RWPE2 (cell line): Measurements from ENCODE around the gene ZMYND15.

Experiments used
- ATAC-seq: fragments of 200-7000 bp; cut with Tn5 transposase; 3 replicates; pipeline ENCODE4 v1.9.1; 2021; ENCODE audit warnings: low read depth
- DNase-seq: peaks from one replicate; pipeline ENCODE4 v3.0.0-alpha.2; 2020; ENCODE audit warnings: low spot score
- H3K27ac ChIP-seq: fragments of 450-650 bp; 2 replicates; pipeline ENCODE4 v1.5.1; 2017; ENCODE audit warnings: mild to moderate bottlenecking; ENCODE audit not compliant: poor library complexity, severe bottlenecking
- H3K27me3 ChIP-seq: fragments of 250-450 bp; sonication (Bioruptor Pico); 2 replicates; pipeline ENCODE4 v1.5.1; 2021; ENCODE audit warnings: mild to moderate bottlenecking, moderate library complexity; ENCODE audit not compliant: insufficient read depth, poor library complexity, severe bottlenecking
- H3K36me3 ChIP-seq: fragments of 250-450 bp; sonication (Bioruptor Pico); 2 replicates; pipeline ENCODE4 v1.5.1; 2020; ENCODE audit warnings: low read depth, mild to moderate bottlenecking, moderate library complexity
- H3K4me1 ChIP-seq: fragments of 250-450 bp; sonication (Bioruptor Pico); 2 replicates; pipeline ENCODE4 v1.5.1; 2021; ENCODE audit warnings: mild to moderate bottlenecking, moderate library complexity; ENCODE audit not compliant: insufficient read depth, poor library complexity, severe bottlenecking
- H3K4me3 ChIP-seq: fragments of 250-450 bp; sonication (Bioruptor Pico); 2 replicates; pipeline ENCODE4 v1.5.1; 2021; ENCODE audit warnings: mild to moderate bottlenecking, moderate library complexity; ENCODE audit not compliant: severe bottlenecking
- H3K9me3 ChIP-seq: fragments of 250-450 bp; sonication (Bioruptor Pico); 2 replicates; pipeline ENCODE4 v1.5.1; 2021; ENCODE audit warnings: mild to moderate bottlenecking, moderate library complexity; ENCODE audit not compliant: severe bottlenecking
- TF ChIP-seq, protein P1 (sequence below): fragments of 450-650 bp; IDR thresholded peaks from one replicate; pipeline ENCODE4 v1.5.1; 2017; ENCODE audit warnings: mild to moderate bottlenecking, moderate library complexity; ENCODE audit not compliant: poor library complexity, severe bottlenecking

ZMYND15 gene

DNA sequence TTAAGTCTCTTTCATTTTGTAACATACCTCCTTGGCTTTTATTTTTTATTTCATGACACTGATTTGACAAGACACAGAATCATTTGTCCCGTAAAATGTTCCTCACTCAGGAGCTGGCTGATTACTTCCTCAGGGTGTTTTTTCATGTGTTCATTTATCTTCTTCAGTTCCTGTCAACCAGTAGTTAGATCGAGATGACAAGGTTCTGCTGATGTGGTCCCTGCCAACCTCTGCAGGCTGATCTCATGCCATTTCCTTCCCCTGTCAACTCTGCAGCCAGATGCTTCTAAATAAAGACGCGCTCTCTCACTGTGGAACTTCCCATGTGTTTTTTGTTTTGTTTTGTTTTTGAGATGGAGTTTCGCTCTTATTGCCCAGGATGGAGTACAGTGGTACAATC lies 8.2 kb downstream of the ZMYND15 start:
- DNase-seq, result no peak
- H3K36me3 ChIP-seq, result no peaks in the 10 kb centered on the region

DNA sequence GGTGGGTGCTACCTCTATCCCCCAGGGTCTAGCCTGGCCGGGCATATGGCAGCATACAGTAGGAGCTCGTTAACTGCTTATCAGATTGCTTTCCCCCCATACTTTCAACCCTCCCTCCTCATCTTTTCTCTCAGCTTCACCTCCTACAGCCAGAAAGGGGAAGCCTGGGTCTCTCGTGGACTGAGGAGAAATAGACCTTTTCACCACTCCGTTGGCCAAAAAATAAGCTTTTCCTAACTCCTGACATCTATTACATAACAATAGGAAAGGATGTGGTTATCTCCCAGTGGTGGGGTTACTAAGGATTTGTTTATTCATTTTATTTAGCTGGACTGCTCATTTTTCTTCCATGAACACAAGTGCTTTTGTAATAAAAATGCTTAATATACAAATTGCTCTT lies 9.1 kb downstream of the ZMYND15 start:
- H3K4me3 ChIP-seq, result no peak overlapping the region
- H3K9me3 ChIP-seq, result peaks cover 2% of the 10 kb centered on the region
- no peaks in the 10 kb centered on the region for H3K27me3 ChIP-seq
- TF ChIP-seq, protein P1, sequence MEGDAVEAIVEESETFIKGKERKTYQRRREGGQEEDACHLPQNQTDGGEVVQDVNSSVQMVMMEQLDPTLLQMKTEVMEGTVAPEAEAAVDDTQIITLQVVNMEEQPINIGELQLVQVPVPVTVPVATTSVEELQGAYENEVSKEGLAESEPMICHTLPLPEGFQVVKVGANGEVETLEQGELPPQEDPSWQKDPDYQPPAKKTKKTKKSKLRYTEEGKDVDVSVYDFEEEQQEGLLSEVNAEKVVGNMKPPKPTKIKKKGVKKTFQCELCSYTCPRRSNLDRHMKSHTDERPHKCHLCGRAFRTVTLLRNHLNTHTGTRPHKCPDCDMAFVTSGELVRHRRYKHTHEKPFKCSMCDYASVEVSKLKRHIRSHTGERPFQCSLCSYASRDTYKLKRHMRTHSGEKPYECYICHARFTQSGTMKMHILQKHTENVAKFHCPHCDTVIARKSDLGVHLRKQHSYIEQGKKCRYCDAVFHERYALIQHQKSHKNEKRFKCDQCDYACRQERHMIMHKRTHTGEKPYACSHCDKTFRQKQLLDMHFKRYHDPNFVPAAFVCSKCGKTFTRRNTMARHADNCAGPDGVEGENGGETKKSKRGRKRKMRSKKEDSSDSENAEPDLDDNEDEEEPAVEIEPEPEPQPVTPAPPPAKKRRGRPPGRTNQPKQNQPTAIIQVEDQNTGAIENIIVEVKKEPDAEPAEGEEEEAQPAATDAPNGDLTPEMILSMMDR, result no peak
- no peaks in the 10 kb centered on the region for H3K4me1 ChIP-seq
- H3K27ac ChIP-seq, result no peak overlapping the region
- no peaks in the 10 kb centered on the region for H3K36me3 ChIP-seq
- ATAC-seq, result no peak
- DNase-seq, result no peak

More for the DNA sequence above, 8.2 kb downstream of the ZMYND15 start:
- H3K27ac ChIP-seq, result no peak overlapping the region
- H3K4me1 ChIP-seq, result no peaks in the 10 kb centered on the region
- ATAC-seq, result no peak
- H3K9me3 ChIP-seq, result peaks cover 2% of the 10 kb centered on the region
- H3K4me3 ChIP-seq, result no peak overlapping the region
- TF ChIP-seq, protein P1, result no peak
- no peaks in the 10 kb centered on the region for H3K27me3 ChIP-seq

DNA sequence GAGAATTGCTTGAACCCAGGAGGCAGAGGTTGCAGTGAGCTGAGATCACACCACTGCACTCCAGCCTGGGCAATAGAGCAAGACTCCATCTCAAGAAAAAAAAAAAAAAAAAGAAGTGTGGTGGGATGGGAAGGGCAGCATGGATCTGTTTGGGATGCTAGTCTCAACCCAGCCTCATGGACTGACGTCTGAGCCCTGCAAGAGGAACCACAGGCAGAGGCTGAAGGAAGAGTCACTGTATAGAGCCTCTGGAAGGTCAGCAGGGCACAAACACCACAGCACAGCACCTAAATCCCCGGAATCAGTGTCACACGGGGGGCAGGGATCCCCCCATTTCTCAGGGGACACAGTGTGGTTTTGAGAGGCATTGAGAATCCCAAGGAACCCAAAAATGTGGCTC lies 11.0 kb downstream of the ZMYND15 start:
- no peak for ATAC-seq
- Histone ChIP-seq H3K4me3 (no peak overlapping the region), H3K9me3 (peaks cover 2% of the 10 kb centered on the region), H3K36me3 (no peaks in the 10 kb centered on the region), H3K4me1 (no peaks in the 10 kb centered on the region), H3K27me3 (no peaks in the 10 kb centered on the region), H3K27ac (no peak overlapping the region)
- no peak for DNase-seq
- TF ChIP-seq, protein P1, result no peak

DNA sequence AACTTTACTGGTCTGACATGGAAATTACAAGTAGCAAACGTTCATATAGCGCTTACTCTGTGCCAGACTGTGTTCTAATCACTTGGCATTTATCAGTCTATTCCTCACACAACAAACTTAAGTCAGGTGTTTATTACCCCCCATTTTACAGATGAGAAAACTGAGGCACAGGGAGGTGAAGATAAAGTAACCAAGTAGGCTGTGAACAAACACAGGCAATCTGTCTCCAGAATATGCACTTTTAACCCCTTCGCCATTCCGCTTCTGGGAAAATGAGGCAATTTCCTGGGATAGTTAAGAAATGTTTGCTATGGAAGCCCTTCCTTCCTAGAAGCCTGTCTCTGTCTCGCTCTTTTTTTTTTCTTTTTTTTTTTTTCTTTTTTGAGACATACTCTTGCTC lies 12.3 kb downstream of the ZMYND15 start:
- ATAC-seq, result no peak
- Histone ChIP-seq H3K27me3 (no peaks in the 10 kb centered on the region), H3K9me3 (peaks cover 2% of the 10 kb centered on the region), H3K27ac (no peak overlapping the region), H3K36me3 (no peaks in the 10 kb centered on the region), H3K4me3 (no peak overlapping the region), H3K4me1 (no peaks in the 10 kb centered on the region)
- DNase-seq, result no peak
- TF ChIP-seq, protein P1, result no peak

DNA sequence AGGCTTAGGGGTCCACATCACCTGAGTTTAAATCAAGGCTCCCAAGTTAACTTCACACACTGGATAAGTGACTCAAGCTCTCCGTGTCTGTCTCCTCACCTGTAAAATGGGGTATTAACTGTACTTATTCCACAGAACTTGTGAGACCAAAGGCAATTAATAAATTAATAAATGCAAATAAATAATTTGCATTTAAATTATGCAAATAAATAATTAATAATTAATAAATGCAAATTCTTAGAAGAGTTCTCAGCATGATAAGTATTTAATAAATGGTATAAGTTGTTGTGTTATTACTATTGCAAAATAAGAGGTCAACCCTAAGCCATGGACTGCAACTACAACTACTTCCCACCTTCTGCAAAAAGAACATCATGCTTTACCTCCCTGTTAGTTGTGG lies 13.8 kb downstream of the ZMYND15 start:
- Histone ChIP-seq H3K36me3 (no peaks in the 10 kb centered on the region), H3K27ac (no peak overlapping the region), H3K9me3 (peaks cover 2% of the 10 kb centered on the region), H3K4me3 (no peak overlapping the region), H3K27me3 (no peaks in the 10 kb centered on the region), H3K4me1 (no peaks in the 10 kb centered on the region)
- DNase-seq (no peak), ATAC-seq (no peak)
- TF ChIP-seq, protein P1, result no peak
